GM18499 (cell line): ENCODE results near the gene ACBD3.
A peak's percentile ranks its signal among the peaks of the same experiment; 100 is the strongest.

Experiments
- ATAC-seq: cut with Tn5 transposase; IDR thresholded peaks from one replicate; pipeline ENCODE4 v1.9.1; 2021; ENCODE audit warnings: moderate number of reproducible peaks; ENCODE audit not compliant: insufficient read depth, unreplicated experiment

ACBD3 gene

GRCh38 chr1:226186124-226187018, at the start of gene ACBD3:
ACBD3 (minus strand) TSS chr1:226186741; CDS start chr1:226186675, 66 bp downstream.
- ATAC-seq: peak; percentile 71

- ATAC-seq: no peak
Observed at GRCh38 chr1:226233806-226234205, 47.3 kb upstream of the ACBD3 start.

- ATAC-seq: peak; percentile 65
Observed at GRCh38 chr1:226233293-226233692, 46.8 kb upstream of the ACBD3 start.

- no peak for ATAC-seq
Observed at GRCh38 chr1:226226601-226227000, 40.1 kb upstream of the ACBD3 start.

GRCh38 chr1:226223786-226224244, 37.3 kb upstream of the ACBD3 start:
- no peak for ATAC-seq

- ATAC-seq: no peak
Observed at GRCh38 chr1:226223157-226223785, 36.7 kb upstream of the ACBD3 start, which contains the start of gene MIXL1. MIXL1 (plus strand) TSS chr1:226223664; CDS start chr1:226223682, 18 bp downstream.

- no peak for ATAC-seq
Observed at GRCh38 chr1:226222686-226223085, 36.1 kb upstream of the ACBD3 start.

GRCh38 chr1:226220473-226221189, 34.1 kb upstream of the ACBD3 start:
- ATAC-seq: no peak

- ATAC-seq: no peak
Observed at GRCh38 chr1:226217273-226217672, 30.7 kb upstream of the ACBD3 start.

- no peak for ATAC-seq
Observed at GRCh38 chr1:226216056-226216455, 29.5 kb upstream of the ACBD3 start.

GRCh38 chr1:226215239-226215638, 28.7 kb upstream of the ACBD3 start:
- ATAC-seq: no peak

- no peak for ATAC-seq
Observed at GRCh38 chr1:226212545-226212944, 26.0 kb upstream of the ACBD3 start.

- no peak for ATAC-seq
Observed at GRCh38 chr1:226211181-226211821, 24.8 kb upstream of the ACBD3 start.

- no peak for ATAC-seq
Observed at GRCh38 chr1:226210571-226211176, 24.1 kb upstream of the ACBD3 start.

- no peak for ATAC-seq
Observed at GRCh38 chr1:226209307-226210059, 22.9 kb upstream of the ACBD3 start.

- ATAC-seq: no peak
Observed at GRCh38 chr1:226207048-226207447, 20.5 kb upstream of the ACBD3 start.

- no peak for ATAC-seq
Observed at GRCh38 chr1:226204198-226204597, 17.7 kb upstream of the ACBD3 start.

GRCh38 chr1:226203655-226204054, 17.1 kb upstream of the ACBD3 start:
- ATAC-seq: no peak

- no peak for ATAC-seq
Observed at GRCh38 chr1:226203240-226203639, 16.7 kb upstream of the ACBD3 start.
